ENCODE data around the gene KCTD1. TPM values are rescaled to one million over a fixed set of nuclear protein-coding genes. Genes with fewer than 3 reads are reported as not detected.

Gene KCTD1
- total RNA-seq, 1 donor: 18.6 TPM

GRCh38 chr18:26464128-26465011 lies 84.0 kb downstream of the KCTD1 start:
- no peak for TF ChIP-seq CTCF (IDR thresholded peaks at IDR 0.05; ENCODE audit: insufficient read depth, low read depth, low read length)
- H3K4me3 ChIP-seq (ENCODE audit: low read depth, low read length): no peak overlapping the region
- no peak for DNase-seq (ENCODE audit: low read depth)

GRCh38 chr18:26462355-26462754 lies 86.0 kb downstream of the KCTD1 start:
- no peak for TF ChIP-seq CTCF (IDR thresholded peaks at IDR 0.05; ENCODE audit: insufficient read depth, low read depth, low read length)
- DNase-seq (ENCODE audit: low read depth): no peak
- no peak overlapping the region for H3K4me3 ChIP-seq (ENCODE audit: low read depth, low read length)

GRCh38 chr18:26461405-26461804 lies 86.9 kb downstream of the KCTD1 start:
- TF ChIP-seq CTCF (IDR thresholded peaks at IDR 0.05; ENCODE audit: insufficient read depth, low read depth, low read length): no peak
- DNase-seq (ENCODE audit: low read depth): no peak
- H3K4me3 ChIP-seq (ENCODE audit: low read depth, low read length): no peak overlapping the region

- H3K4me3 ChIP-seq (ENCODE audit: low read depth, low read length): no peak overlapping the region
- no peak for DNase-seq (ENCODE audit: low read depth)
- no peak for TF ChIP-seq CTCF (IDR thresholded peaks at IDR 0.05; ENCODE audit: insufficient read depth, low read depth, low read length)
Measured at GRCh38 chr18:26460449-26461091, 87.8 kb downstream of the KCTD1 start.

- no peak for TF ChIP-seq CTCF (IDR thresholded peaks at IDR 0.05; ENCODE audit: insufficient read depth, low read depth, low read length)
- DNase-seq (ENCODE audit: low read depth): no peak
- H3K4me3 ChIP-seq (ENCODE audit: low read depth, low read length): no peak overlapping the region
Measured at GRCh38 chr18:26459884-26460283, 88.5 kb downstream of the KCTD1 start.

- no peak overlapping the region for H3K4me3 ChIP-seq (ENCODE audit: low read depth, low read length)
- no peak for DNase-seq (ENCODE audit: low read depth)
- TF ChIP-seq CTCF (IDR thresholded peaks at IDR 0.05; ENCODE audit: insufficient read depth, low read depth, low read length): no peak
Measured at GRCh38 chr18:26459340-26459739, 89.0 kb downstream of the KCTD1 start.

Data from fibroblast of villous mesenchyme (primary cell).